NB4 (cell line): ENCODE results near the gene MGAT3.

Source experiments
- DNase-seq: peaks from one replicate; pipeline ENCODE4 v3.0.0; 2010; ENCODE audit warnings: low read depth
- H3K4me3 ChIP-seq: one replicate; pipeline ENCODE4 v1.5.1; 2011; ENCODE audit warnings: mild to moderate bottlenecking, low read depth, low read length, moderate library complexity
- CTCF ChIP-seq: IDR thresholded peaks from one replicate; pipeline ENCODE4 v1.5.1; 2012; ENCODE audit warnings: low read depth, low read length
- MAX ChIP-seq: IDR thresholded peaks from 2 replicates; pipeline ENCODE4 v1.6.1; 2011; ENCODE audit warnings: low read depth, low read length
- MYC ChIP-seq: IDR thresholded peaks from 2 replicates; pipeline ENCODE4 v1.6.1; 2011; ENCODE audit warnings: low read depth, low read length
- POLR2A ChIP-seq: IDR thresholded peaks from 2 replicates; pipeline ENCODE4 v1.6.1; 2011; ENCODE audit warnings: mild to moderate bottlenecking; ENCODE audit not compliant: insufficient read length; ENCODE audit errors: extremely low read depth

MGAT3 gene

GRCh38 chr22:39419096-39419495, 37.7 kb upstream of the MGAT3 start:
- no peak for DNase-seq
- H3K4me3 ChIP-seq, result no peak overlapping the region
- TF ChIP-seq POLR2A (no peak), MYC (no peak), CTCF (no peak), MAX (no peak)

GRCh38 chr22:39419911-39420310, 36.9 kb upstream of the MGAT3 start:
- TF ChIP-seq MYC (no peak), CTCF (no peak), POLR2A (no peak), MAX (no peak)
- no peak overlapping the region for H3K4me3 ChIP-seq
- no peak for DNase-seq

- TF ChIP-seq CTCF, result no peak
- TF ChIP-seq POLR2A, result no peak
- TF ChIP-seq MAX, result no peak
Measured at GRCh38 chr22:39421691-39422090, 35.1 kb upstream of the MGAT3 start.

GRCh38 chr22:39422101-39422500, 34.7 kb upstream of the MGAT3 start:
- DNase-seq, result no peak
- H3K4me3 ChIP-seq, result no peak overlapping the region
- TF ChIP-seq POLR2A (no peak), MYC (no peak), MAX (no peak), CTCF (no peak)

More at GRCh38 chr22:39421691-39422090, 35.1 kb upstream of the MGAT3 start:
- no peak overlapping the region for H3K4me3 ChIP-seq
- DNase-seq, result no peak

- H3K4me3 ChIP-seq, result no peak overlapping the region
- TF ChIP-seq MAX, result no peak
- no peak for TF ChIP-seq POLR2A
- TF ChIP-seq CTCF, result no peak
- TF ChIP-seq MYC, result no peak
- no peak for DNase-seq
Measured at GRCh38 chr22:39422721-39423120, 34.1 kb upstream of the MGAT3 start.

GRCh38 chr22:39423976-39424375, 32.8 kb upstream of the MGAT3 start:
- TF ChIP-seq CTCF, result no peak
- no peak for TF ChIP-seq POLR2A
- no peak for TF ChIP-seq MYC
- TF ChIP-seq MAX, result no peak
- H3K4me3 ChIP-seq, result no peak overlapping the region
- no peak for DNase-seq
